GM19395 (cell line): ENCODE data around the gene CPLX4.
A peak's percentile ranks its signal among the peaks of the same experiment; 100 is the strongest.

ENCODE experiments used
- ATAC-seq: cut with Tn5 transposase; IDR thresholded peaks from one replicate; pipeline ENCODE4 v1.9.1; 2021; ENCODE audit warnings: mild to moderate bottlenecking, moderate library complexity; ENCODE audit not compliant: unreplicated experiment

CPLX4 gene, protein sequence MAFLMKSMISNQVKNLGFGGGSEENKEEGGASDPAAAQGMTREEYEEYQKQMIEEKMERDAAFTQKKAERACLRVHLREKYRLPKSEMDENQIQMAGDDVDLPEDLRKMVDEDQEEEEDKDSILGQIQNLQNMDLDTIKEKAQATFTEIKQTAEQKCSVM

GRCh38 chr18:59318460-59319050, at the start of gene CPLX4:
TSS of gene CPLX4 (minus strand) at chr18:59318649. CDS start at chr18:59318462, 187 bp downstream.
- ATAC-seq, result no peak

- no peak for ATAC-seq
Observed at GRCh38 chr18:59360381-59360780, 41.9 kb upstream of the CPLX4 start.

DNA sequence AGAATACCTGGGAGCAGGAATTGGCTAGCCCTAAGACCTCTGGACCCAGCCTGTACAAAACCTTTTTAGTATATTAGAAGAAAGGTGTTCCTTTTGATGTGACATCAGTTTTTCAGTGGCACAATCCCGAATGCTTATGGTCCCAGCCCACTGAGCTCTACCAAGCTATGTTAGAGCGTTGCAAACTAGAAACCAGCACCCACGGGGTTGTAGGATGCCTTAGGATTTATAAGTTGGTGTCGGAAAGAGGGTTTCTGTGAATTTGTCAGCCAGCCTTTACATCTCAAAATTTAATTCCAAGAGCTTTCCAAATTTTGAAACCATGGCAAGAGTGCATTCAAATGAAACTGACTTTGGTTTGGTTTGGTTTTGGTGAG, 41.1 kb upstream of the CPLX4 start:
- ATAC-seq, result peak; percentile 42

GRCh38 chr18:59358712-59359575, 40.5 kb upstream of the CPLX4 start, which contains the start of gene LMAN1:
TSS of gene LMAN1 (minus strand) at chr18:59359265. CDS start at chr18:59359244, 21 bp downstream.
- ATAC-seq, result peak; percentile 91

DNA sequence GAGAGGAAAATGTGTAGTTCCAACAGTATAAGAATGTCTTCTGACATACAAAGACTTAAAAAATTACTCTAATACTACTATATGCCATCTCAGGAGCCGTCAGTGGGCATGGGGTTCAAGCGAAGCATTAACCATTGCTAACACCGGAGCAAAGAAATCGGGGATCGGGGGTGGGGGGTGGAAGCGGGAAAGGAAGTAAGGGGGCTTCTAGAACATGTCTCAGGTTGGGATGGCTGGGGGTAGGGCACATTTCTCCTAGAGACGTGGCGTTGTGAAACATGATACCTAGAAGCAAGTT, 39.9 kb upstream of the CPLX4 start:
- no peak for ATAC-seq

- no peak for ATAC-seq
Observed at GRCh38 chr18:59357928-59358327, 39.5 kb upstream of the CPLX4 start.

GRCh38 chr18:59354731-59355130, 36.3 kb upstream of the CPLX4 start:
- no peak for ATAC-seq

GRCh38 chr18:59353079-59353680, 34.7 kb upstream of the CPLX4 start:
- ATAC-seq, result no peak

DNA sequence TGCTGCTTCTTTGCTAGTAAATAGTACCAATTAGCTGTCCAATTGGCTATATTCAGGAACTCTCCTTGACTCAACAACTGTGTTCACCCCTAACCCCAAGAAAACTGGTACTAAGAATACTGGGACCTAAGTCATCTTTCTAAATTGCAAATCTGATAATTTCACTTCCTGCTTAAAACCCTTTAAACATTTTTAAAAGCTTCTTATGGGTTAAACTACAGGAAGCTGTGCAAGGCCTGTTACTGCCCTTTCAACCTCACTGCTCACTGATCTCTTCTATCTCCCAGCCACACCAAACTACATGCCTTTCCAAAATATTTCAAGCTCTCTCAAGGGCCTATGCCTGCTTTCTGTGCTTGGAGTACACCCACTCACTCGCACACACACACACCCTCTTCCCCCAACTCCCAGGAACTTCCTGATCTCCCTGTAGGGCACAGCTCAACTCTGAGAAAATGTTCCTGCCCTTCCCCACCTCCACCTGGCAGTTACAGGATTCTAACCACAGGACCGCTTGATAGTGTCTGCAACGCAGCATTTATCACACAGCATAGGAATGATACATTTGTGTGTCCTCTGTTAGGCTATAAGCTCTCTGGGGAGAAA, 33.9 kb upstream of the CPLX4 start:
- no peak for ATAC-seq

DNA sequence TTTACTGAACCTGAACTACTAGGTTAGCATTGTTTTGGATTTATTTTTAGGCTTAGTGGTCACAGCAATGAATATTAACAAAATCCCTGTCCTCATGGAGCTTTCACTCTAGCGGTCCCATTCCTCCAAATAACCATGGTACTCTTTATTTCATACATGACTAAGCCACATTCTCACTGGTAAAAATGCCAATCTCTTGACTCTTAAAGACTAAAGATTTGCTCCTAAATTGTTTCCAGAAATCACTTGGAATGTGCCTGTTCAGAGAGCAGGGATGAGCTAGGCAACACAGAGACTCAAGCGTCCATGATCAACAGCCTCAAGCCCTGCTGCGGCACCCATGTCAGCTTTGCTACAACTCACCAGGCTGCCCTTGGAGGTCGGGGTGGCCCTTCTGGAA, 27.1 kb upstream of the CPLX4 start:
- ATAC-seq, result no peak

GRCh38 chr18:59344996-59345395, 26.5 kb upstream of the CPLX4 start:
- ATAC-seq, result no peak

DNA sequence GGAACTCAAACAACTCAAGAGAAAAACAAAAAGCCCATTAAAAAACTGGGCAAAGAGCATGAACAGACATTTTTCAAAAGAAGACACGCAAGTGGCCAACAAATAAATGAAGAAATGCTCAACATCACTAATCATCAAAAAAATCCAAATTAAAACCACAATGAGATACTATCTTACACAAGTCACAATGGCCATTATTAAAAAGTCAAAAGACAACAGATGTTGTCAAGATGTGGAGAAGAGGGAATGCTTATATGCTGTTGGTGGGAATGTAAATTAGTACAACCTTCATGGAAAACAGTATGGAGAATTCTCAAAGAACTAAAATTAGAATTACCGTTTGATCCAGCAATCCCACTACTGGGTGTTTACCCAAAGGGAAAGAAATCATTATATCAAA, 25.5 kb upstream of the CPLX4 start:
- no peak for ATAC-seq

GRCh38 chr18:59340817-59341216, 22.4 kb upstream of the CPLX4 start:
- no peak for ATAC-seq

DNA sequence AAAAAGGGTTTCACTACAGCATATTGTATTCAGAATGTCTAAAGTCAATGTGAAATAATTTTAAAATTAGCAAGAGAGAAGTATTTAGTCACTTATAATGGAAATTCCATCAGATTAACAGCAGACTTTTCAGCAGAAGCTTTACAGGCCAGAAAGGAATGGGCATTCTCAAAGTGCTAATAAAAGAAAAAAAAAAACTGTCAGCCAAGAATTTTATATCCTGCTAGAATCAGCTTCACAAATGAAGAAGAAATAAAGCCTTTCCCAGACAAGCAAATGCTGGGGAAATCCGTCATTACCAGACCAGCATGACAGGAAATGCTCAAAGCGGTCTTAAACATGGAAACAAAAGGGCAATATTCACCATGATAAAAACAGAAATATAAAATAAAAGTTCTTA, 21.9 kb upstream of the CPLX4 start:
- no peak for ATAC-seq

GRCh38 chr18:59332986-59333385, 14.5 kb upstream of the CPLX4 start:
- no peak for ATAC-seq

GRCh38 chr18:59328683-59329082, 10.2 kb upstream of the CPLX4 start:
- ATAC-seq, result no peak

DNA sequence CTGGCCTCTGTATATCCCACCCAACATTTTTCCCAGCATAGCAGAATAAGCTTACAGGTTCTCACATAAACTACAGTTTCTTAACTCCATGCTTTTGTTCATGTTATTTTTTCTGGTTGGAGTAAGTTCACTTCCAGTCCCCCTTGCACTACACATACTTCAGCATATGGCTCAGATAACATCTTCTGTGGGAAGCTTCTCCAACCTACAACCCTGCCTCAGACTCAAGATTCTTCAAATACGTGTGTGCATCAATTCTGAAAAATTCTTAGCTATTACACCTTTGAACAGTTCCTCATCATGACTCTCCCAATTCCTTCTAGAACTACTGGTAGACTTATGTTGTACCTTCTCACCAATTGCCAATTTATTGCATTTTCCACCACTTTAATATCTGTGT, 7.5 kb upstream of the CPLX4 start:
- no peak for ATAC-seq

GRCh38 chr18:59324623-59324971, 6.1 kb upstream of the CPLX4 start:
- no peak for ATAC-seq

- ATAC-seq, result no peak
Observed at GRCh38 chr18:59323931-59324622, 5.6 kb upstream of the CPLX4 start.

DNA sequence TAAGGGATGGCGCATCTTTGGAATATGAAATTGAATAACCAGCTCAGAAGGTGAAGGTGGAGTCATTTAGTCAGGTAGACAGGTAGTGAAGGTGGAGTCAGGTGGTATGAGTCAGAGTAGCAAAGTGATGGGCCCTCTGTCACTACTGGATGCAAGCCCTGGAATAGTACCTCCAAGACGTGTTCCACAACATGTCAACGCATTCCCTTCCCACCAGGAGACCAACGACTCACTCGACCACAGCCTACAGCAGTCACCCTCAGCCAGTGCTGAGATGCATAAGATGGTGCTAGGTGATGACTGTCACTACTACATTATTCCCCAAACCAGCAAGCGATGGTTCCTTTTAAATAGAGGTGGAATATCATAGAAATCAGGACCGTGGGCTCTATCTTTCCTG, 6.8 kb downstream of the CPLX4 start:
- no peak for ATAC-seq

GRCh38 chr18:59308938-59309260, 9.6 kb downstream of the CPLX4 start:
- no peak for ATAC-seq
